Nephron (organoid): ENCODE data around the gene ARSG.

Experiments used
- H3K27ac Mint-ChIP-seq, 3 experiments: 2 replicates each; pipeline ENCODE4 v1.8.0; 2020; ENCODE audit warnings: mixed read lengths in 3 of 3, mild to moderate bottlenecking in 2 of 3, moderate library complexity in 1 of 3
- H3K27me3 Mint-ChIP-seq: 2 replicates; pipeline ENCODE4 v1.8.0; 2021; ENCODE audit warnings: low read depth, mild to moderate bottlenecking, moderate library complexity, mixed read lengths
- H3K36me3 Mint-ChIP-seq: 2 replicates; pipeline ENCODE4 v1.8.0; 2020; ENCODE audit warnings: low read depth, mixed read lengths
- H3K4me1 Mint-ChIP-seq: 2 replicates; pipeline ENCODE4 v1.8.0; 2020; ENCODE audit warnings: mixed read lengths
- H3K4me3 Mint-ChIP-seq, 3 experiments: 2 replicates each; pipeline ENCODE4 v1.8.0; 2020; ENCODE audit warnings: mild to moderate bottlenecking in 3 of 3, mixed read lengths in 3 of 3, moderate library complexity in 2 of 3
- H3K9me3 Mint-ChIP-seq: 2 replicates; pipeline ENCODE4 v1.8.0; 2020; ENCODE audit warnings: mixed read lengths
- CTCF ChIP-seq, 3 experiments: fragments of 200-600 bp; sonication (generic); IDR thresholded peaks; one replicate each; pipeline ENCODE4 v1.5.0; 2021; ENCODE audit warnings: antibody characterized with exemption in 3 of 3; ENCODE audit not compliant: unreplicated experiment in 3 of 3

Gene ARSG

GRCh38 chr17:68420065-68420464 lies 128.8 kb downstream of the ARSG start:
- no peaks in the 10 kb centered on the region for H3K27me3 Mint-ChIP-seq
- peaks cover 28% of the 10 kb centered on the region for H3K9me3 Mint-ChIP-seq
- no peak overlapping the region for H3K4me3 Mint-ChIP-seq
- TF ChIP-seq CTCF (IDR thresholded peaks at IDR 0.05; ENCODE audit: unreplicated experiment in 3 of 3) = no peak
- H3K27ac Mint-ChIP-seq = no peak overlapping the region
- H3K4me1 Mint-ChIP-seq = no peaks in the 10 kb centered on the region
- peaks cover 32% of the 10 kb centered on the region for H3K36me3 Mint-ChIP-seq

GRCh38 chr17:68421486-68421885 lies 130.2 kb downstream of the ARSG start:
- TF ChIP-seq CTCF (IDR thresholded peaks at IDR 0.05; ENCODE audit: unreplicated experiment in 3 of 3) = no peak
- peaks cover 24% of the 10 kb centered on the region for H3K36me3 Mint-ChIP-seq
- no peak overlapping the region for H3K4me3 Mint-ChIP-seq
- H3K27me3 Mint-ChIP-seq = no peaks in the 10 kb centered on the region
- H3K27ac Mint-ChIP-seq = no peak overlapping the region
- no peaks in the 10 kb centered on the region for H3K4me1 Mint-ChIP-seq
- peaks cover 15% of the 10 kb centered on the region for H3K9me3 Mint-ChIP-seq

- Mint-ChIP-seq H3K9me3 (peaks cover 9% of the 10 kb centered on the region), H3K27ac (no peak overlapping the region), H3K27me3 (no peaks in the 10 kb centered on the region), H3K4me3 (no peak overlapping the region), H3K36me3 (peaks cover 20% of the 10 kb centered on the region), H3K4me1 (no peaks in the 10 kb centered on the region)
- no peak for TF ChIP-seq CTCF (IDR thresholded peaks at IDR 0.05; ENCODE audit: unreplicated experiment in 3 of 3)
These were observed 131.5 kb downstream of the ARSG start for GRCh38 chr17:68422821-68423220.

DNA sequence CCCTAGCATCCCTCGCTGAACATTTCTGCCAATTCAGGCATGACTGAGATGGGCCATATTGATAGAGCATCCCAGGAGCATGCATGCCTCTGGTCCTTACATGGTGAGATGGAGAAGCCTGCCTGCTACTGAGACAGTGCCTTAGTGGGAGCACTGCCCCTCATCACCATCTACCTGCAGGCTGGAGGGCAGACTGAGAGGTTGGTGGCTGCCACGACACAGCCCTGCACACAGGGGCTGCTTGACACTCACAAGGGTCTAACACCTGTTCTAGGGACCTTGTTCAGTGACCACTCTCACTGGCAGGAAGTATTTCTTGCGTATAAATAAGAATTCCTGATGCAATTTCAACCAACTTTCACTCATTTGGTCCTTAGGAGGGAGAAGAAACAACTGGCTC lies 132.0 kb downstream of the ARSG start:
- TF ChIP-seq CTCF (IDR thresholded peaks at IDR 0.05; ENCODE audit: unreplicated experiment in 3 of 3) = no peak
- Mint-ChIP-seq H3K9me3 (peaks cover 5% of the 10 kb centered on the region), H3K36me3 (peaks cover 20% of the 10 kb centered on the region), H3K4me1 (no peaks in the 10 kb centered on the region), H3K27ac (no peak overlapping the region), H3K27me3 (no peaks in the 10 kb centered on the region), H3K4me3 (no peak overlapping the region)

GRCh38 chr17:68424203-68424602 lies 132.9 kb downstream of the ARSG start:
- TF ChIP-seq CTCF (IDR thresholded peaks at IDR 0.05; ENCODE audit: unreplicated experiment in 3 of 3) = no peak
- Mint-ChIP-seq H3K36me3 (peaks cover 27% of the 10 kb centered on the region), H3K27me3 (no peaks in the 10 kb centered on the region), H3K27ac (no peak overlapping the region), H3K4me3 (no peak overlapping the region), H3K4me1 (no peaks in the 10 kb centered on the region), H3K9me3 (peaks cover 4% of the 10 kb centered on the region)

DNA sequence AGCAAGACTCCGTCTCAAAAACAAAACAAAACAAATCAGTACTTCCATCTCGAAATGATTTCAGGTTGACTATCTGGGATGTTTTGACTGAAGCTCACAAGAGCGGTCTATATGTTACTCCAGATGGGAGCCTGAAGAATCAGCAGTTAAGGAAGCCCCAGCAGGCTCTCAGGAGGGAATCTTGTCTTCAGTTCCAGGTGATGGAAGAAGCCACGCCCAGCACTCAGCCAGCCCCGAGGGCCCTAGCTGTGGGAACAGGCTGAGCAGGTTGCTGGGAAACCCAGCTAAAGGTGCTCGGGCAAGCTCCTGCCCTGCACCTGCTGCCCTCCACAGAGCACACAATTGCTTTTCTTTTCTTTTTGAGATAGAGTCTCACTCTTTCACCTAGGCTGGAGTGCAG lies 133.6 kb downstream of the ARSG start:
- Mint-ChIP-seq H3K9me3 (peaks cover 4% of the 10 kb centered on the region), H3K36me3 (peaks cover 25% of the 10 kb centered on the region), H3K4me3 (no peak overlapping the region), H3K27me3 (no peaks in the 10 kb centered on the region), H3K4me1 (no peaks in the 10 kb centered on the region), H3K27ac (no peak overlapping the region)
- no peak for TF ChIP-seq CTCF (IDR thresholded peaks at IDR 0.05; ENCODE audit: unreplicated experiment in 3 of 3)
